Measurements from ENCODE around the gene AIF1L. TPM values are rescaled to one million over a fixed set of nuclear protein-coding genes. Genes with fewer than 3 reads are reported as not detected.

The AIF1L gene
- 10 to 100 TPM; 22.0 to 31.1 TPM for total RNA-seq
- long read RNA-seq, transcript AIF1L-201 (6 exons, 3,364 nt): major isoform, 43 of 62 reads
- long read RNA-seq, partial matches to known transcripts: 5 of 62 reads
- long read RNA-seq, other reads (novel, unspliced or antisense): 10 of 62 reads

DNA sequence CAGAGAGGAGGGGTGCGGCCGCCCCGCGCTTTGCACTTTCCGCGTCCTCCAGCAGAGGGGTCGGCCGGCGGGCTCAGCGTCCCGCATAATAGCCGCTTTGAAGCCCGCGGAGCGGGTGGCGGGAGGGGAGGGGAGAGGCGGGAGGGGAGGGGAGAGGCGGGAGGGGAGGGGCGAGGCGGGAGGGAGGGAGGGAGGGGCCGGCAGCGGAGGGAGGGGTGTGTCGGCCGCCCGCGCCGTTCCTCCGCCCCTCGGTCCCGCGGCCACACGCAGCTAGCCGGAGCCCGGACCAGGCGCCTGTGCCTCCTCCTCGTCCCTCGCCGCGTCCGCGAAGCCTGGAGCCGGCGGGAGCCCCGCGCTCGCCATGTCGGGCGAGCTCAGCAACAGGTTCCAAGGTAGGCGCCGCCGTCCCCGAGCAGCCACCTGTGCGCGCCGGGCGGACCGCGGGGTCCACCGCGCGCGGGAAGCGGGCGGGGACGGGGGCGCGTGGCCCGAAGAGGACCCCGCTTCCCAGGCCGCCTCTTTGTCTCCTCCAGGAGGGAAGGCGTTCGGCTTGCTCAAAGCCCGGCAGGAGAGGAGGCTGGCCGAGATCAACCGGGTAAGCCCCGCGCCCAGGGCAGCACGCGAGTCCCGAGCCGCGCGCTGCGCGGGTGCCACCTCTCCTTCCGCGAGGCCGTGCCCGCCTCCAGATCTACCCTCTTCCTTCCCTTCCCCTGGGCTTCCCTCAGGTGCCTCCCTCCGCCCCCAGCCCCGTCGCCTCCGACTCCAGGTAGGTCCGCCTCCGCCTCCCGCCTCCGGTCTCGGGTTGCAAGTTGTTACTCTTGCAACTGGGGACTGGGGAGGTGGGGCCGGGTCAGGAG, at the start of gene AIF1L:
Gene AIF1L, plus strand, starts transcription at position 263 of the 857 bp plus-strand sequence. Its CDS starts 99 bp downstream, at position 362.
- intact Hi-C loops (cut with DNase I): no loop called here
- ATAC-seq (peak; percentile 20 to 50), DNase-seq (no peak)

DNA sequence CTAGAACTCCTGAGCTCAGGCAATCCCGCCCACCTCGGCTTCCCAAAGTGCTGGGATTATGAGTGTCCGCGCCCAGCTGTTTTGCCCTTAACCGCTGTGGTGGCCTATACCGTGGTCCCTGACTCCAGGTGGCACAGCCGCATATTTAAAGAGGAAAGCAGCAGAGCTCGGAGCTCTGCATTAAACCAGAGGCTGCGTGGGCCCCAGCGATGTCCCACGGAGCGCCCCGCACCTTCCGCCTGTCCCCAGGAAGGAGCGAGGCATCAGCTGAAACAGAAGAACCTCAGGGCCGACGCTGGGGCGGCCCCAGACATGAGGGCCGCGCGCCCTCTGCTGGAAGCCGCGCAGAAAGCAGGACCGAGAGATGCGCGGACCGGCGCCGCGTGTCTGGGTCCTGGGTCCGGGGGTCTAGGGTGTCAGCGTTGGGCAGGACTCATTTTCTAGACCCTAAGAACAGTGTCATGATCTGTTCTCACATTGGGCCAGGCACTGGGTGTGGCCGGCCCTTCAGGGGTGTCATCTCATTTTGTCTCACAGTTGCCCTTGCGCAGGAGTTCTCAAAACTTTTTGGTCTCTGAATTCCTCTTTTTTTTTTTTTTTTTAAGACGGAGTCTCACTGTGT, 49.6 kb upstream of the AIF1L start:
- peak; percentile 74 for DNase-seq
- intact Hi-C loops (cut with DNase I): loop anchor here in 1 of 2 donors (1.0 to 5.0 kb wide), 3 partner anchors 38 to 339 kb away; no protein-coding TSS in a partner anchor
- ATAC-seq: peak; percentile 84 to 91

- DNase-seq (no peak), ATAC-seq (no peak)
- intact Hi-C loops (cut with DNase I): loop anchor here in 1 of 2 donors (5.0 kb wide), 2 partner anchors 186 to 341 kb away; no protein-coding TSS in a partner anchor
These were observed 48.0 kb upstream of the AIF1L start for GRCh38 chr9:131048332-131048731.

DNA sequence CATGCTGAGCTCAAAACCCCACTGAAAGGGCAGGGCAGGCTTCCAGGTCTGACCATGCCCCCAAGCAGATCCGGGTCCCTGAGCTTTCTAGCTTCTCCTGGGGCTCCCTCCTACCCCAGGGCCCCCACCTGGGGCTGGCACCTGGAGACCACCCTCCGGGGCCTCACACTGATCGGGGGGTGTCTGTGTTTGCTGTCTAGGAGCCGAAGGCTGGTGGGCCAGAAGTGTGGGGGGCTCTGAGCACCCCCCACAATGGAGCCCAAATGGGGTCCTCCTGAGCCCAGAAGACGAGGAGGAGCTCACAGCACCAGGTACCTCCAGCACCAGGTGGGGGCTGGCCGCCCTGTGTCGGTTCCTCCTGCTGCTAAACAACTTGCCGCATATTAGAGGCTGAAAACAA, 47.5 kb upstream of the AIF1L start:
- DNase-seq (no peak), ATAC-seq (no peak)
- intact Hi-C loops (cut with DNase I): loop anchor here in 1 of 2 donors (5.0 kb wide), 2 partner anchors 187 to 342 kb away; no protein-coding TSS in a partner anchor

- DNase-seq (no peak), ATAC-seq (no peak)
- intact Hi-C loops (cut with DNase I): loop anchor here (5.0 to 10.0 kb wide), 3 partner anchors 188 to 343 kb away; no protein-coding TSS in a partner anchor
These were observed 46.3 kb upstream of the AIF1L start for GRCh38 chr9:131049829-131050715.

DNA sequence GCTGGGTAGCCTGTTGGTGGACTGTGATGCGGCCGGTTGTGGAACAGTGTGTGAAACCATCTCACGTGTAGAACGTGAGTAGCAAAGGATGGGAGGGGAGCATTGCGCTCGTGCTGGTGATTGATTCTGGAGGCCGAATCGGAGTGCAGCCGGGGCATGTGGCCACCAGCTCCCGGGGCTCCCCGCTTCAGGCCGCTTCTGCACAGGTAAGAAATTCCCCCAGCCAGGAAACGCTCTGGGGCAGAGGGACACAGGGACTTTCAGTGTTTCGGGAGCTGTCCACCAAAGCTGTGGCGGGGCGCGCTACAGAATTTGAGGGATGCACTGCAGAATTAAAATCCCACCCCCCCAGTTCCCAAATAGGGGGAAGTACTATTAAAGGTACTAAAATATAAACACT, 45.5 kb upstream of the AIF1L start:
- intact Hi-C loops (cut with DNase I): loop anchor here in 1 of 2 donors (10.0 kb wide), 1 partner anchor 284 kb away; no protein-coding TSS in a partner anchor
- ATAC-seq (no peak), DNase-seq (no peak)

- ATAC-seq: no peak
- DNase-seq: no peak
- intact Hi-C loops (cut with DNase I): loop anchor here in 1 of 2 donors (10.0 kb wide), 1 partner anchor 283 kb away; no protein-coding TSS in a partner anchor
These were observed 44.5 kb upstream of the AIF1L start for GRCh38 chr9:131051592-131052517.

- no peak for ATAC-seq
- intact Hi-C loops (cut with DNase I): loop anchor here in 1 of 2 donors (10.0 kb wide), 1 partner anchor 281 kb away; no protein-coding TSS in a partner anchor
- DNase-seq: no peak
These were observed 42.4 kb upstream of the AIF1L start for GRCh38 chr9:131053896-131054295.

DNA sequence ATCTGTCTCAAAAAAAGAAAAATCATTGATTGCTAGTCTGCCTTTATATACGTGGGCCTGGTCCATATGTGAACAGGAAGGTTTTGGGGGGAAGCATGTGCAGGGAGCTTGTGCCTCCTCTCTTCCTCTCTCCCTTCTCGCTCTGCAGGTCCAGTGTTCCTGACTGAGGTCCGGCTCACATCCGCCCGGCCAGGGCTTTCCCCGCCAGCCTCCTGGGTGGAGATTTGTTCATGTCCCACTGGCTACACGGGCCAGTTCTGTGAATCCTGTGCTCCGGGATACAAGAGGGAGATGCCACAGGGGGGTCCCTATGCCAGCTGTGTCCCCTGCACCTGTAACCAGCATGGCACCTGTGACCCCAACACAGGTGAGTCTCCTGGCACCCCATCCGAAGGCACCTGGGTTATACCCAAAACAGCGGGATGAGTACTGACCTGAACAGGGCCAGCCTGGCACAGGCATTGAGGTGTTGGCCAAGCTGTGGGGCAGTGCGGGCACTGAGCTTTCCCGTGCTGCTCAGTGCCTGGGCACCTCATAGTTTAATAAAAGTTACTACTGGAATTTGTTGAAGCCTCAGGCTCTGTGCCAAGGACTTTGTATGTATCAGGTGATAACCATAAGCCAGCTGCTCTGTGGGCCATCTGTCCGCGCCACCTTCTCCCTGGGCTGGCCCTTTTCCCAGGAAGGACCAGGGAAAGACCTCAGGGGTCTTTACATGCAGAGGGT, 39.4 kb upstream of the AIF1L start:
- ATAC-seq (peak in 1 of 2 donors; percentile 17), DNase-seq (no peak)
- intact Hi-C loops (cut with DNase I): loop anchor here (5.0 to 10.0 kb wide), 2 partner anchors 278 to 280 kb away; no protein-coding TSS in a partner anchor

DNA sequence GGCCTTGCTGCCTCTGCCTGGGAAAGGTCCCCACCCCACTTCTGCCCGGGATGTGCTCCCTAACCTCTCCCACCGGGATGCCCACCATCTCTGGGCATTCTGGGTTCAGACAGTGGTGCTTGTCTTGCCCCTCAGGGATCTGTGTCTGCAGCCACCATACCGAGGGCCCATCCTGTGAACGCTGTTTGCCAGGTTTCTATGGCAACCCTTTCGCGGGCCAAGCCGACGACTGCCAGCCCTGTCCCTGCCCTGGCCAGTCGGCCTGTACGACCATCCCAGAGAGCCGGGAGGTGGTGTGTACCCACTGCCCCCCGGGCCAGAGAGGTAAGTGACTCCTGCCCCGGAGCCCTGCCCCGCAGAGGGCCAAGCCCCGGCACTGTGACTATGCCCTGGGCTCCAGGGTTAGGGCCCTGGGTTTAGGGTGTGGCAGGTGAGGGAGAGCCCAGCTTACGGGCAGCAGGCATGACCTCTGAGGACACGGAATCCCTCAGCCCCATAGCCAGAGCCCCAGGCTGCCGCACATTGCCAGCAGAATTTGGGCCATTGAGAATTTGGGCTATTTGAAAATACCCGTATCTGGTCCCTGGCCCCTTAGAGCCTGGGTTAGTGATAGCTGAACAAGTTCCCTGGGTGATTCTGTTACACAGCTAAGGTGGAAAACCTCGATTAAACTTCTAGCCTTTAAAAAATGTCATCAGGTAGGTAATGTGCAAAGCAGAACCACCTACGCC, 35.3 kb upstream of the AIF1L start:
- DNase-seq (no peak), ATAC-seq (no peak)
- intact Hi-C loops (cut with DNase I): no loop called here

- DNase-seq (no peak), ATAC-seq (no peak)
- intact Hi-C loops (cut with DNase I): no loop called here
These were observed 33.4 kb upstream of the AIF1L start for GRCh38 chr9:131062969-131063368.

GRCh38 chr9:131065599-131065998, 30.7 kb upstream of the AIF1L start:
- ATAC-seq (no peak), DNase-seq (no peak)
- intact Hi-C loops (cut with DNase I): loop anchor here in 1 of 2 donors (5.0 kb wide), 1 partner anchor 62 kb away; the partner anchor contains the start of gene NUP214

DNA sequence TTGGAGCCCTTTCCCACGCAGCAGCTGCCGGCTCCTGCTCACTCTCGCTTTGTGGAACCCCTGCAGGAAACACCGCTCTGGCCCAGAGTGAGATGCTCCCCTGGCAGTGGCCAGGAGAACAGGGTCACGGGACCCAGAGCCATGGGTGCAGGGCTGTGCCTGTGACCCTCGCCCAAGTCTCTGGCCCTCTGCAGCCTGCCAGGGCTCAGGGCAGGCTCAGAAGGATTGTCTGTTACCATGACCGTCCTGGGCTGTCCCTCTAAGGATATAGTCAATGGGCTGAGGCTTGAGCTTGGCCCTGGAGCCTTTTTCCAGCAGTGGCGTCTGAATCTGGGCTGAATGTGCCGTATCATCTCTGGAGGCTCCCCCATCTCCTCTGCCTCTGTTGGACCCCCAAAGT, 28.7 kb upstream of the AIF1L start:
- ATAC-seq: peak in 1 of 2 donors; percentile 21
- intact Hi-C loops (cut with DNase I): loop anchor here in 1 of 2 donors (5.0 kb wide), 1 partner anchor 60 kb away; the partner anchor contains the start of gene NUP214
- DNase-seq: no peak

GRCh38 chr9:131068076-131068816, 28.1 kb upstream of the AIF1L start:
- DNase-seq (no peak), ATAC-seq (peak; percentile 42)
- intact Hi-C loops (cut with DNase I): loop anchor here in 1 of 2 donors (5.0 kb wide), 1 partner anchor 59 kb away; the partner anchor contains the start of gene NUP214

- DNase-seq: no peak
- no peak for ATAC-seq
- intact Hi-C loops (cut with DNase I): loop anchor here in 1 of 2 donors (5.0 kb wide), 1 partner anchor 58 kb away; the partner anchor contains the start of gene NUP214
These were observed 26.6 kb upstream of the AIF1L start for GRCh38 chr9:131069699-131070098.
